Measurements from ENCODE around the gene CEP85L. TPM values are rescaled to one million over a fixed set of nuclear protein-coding genes. Genes with fewer than 3 reads are reported as not detected.

The CEP85L gene
- total RNA-seq, 1 donor from 2014 or later: 16.8 TPM

DNA sequence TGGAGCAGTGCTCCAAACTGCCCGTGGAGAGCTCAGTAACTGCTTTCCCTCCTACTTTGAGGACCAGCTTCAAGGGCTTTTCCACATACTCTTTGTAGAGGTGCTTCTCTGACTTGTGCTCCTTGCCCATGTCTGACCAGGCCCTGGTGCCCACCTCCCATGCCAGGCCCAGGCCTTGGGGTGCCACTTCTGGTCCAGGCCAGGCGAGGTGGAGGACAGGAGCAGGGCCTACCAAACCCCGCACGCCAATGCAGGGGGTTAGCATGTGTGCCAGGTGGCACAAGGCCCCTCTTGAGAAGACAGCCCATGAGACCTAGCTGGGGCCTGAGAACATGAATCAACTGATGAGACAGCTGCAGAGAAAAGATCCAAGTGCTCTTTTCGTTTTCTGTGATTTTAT is 150.3 kb downstream of the CEP85L start:
- peaks cover 26% of the 10 kb centered on the region for H3K36me3 Mint-ChIP-seq (ENCODE audit: low read depth)
- TF ChIP-seq, protein P1, sequence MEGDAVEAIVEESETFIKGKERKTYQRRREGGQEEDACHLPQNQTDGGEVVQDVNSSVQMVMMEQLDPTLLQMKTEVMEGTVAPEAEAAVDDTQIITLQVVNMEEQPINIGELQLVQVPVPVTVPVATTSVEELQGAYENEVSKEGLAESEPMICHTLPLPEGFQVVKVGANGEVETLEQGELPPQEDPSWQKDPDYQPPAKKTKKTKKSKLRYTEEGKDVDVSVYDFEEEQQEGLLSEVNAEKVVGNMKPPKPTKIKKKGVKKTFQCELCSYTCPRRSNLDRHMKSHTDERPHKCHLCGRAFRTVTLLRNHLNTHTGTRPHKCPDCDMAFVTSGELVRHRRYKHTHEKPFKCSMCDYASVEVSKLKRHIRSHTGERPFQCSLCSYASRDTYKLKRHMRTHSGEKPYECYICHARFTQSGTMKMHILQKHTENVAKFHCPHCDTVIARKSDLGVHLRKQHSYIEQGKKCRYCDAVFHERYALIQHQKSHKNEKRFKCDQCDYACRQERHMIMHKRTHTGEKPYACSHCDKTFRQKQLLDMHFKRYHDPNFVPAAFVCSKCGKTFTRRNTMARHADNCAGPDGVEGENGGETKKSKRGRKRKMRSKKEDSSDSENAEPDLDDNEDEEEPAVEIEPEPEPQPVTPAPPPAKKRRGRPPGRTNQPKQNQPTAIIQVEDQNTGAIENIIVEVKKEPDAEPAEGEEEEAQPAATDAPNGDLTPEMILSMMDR (conservative IDR thresholded peaks at IDR 0.05): no peak
- H3K4me3 Mint-ChIP-seq: no peak overlapping the region
- no peaks in the 10 kb centered on the region for H3K9me3 Mint-ChIP-seq
- no peak for DNase-seq (ENCODE audit: low read depth, low spot score)
- no peak overlapping the region for H3K27ac Mint-ChIP-seq (ENCODE audit: unreplicated experiment)
- no peaks in the 10 kb centered on the region for H3K27me3 Mint-ChIP-seq (ENCODE audit: low read depth)
- no peaks in the 10 kb centered on the region for H3K4me1 Mint-ChIP-seq

- Mint-ChIP-seq H3K4me3 (no peak overlapping the region), H3K4me1 (peaks cover 4% of the 10 kb centered on the region), H3K36me3 (ENCODE audit: low read depth) (peaks cover 28% of the 10 kb centered on the region), H3K27me3 (ENCODE audit: low read depth) (no peaks in the 10 kb centered on the region), H3K9me3 (no peaks in the 10 kb centered on the region), H3K27ac (ENCODE audit: unreplicated experiment) (no peak overlapping the region)
- no peak for DNase-seq (ENCODE audit: low read depth, low spot score)
- TF ChIP-seq, protein P1 (conservative IDR thresholded peaks at IDR 0.05): no peak
These were observed 151.0 kb downstream of the CEP85L start for GRCh38 chr6:118500130-118501015.

- Mint-ChIP-seq H3K4me3 (no peak overlapping the region), H3K36me3 (ENCODE audit: low read depth) (peaks cover 23% of the 10 kb centered on the region), H3K4me1 (peaks cover 9% of the 10 kb centered on the region), H3K27ac (ENCODE audit: unreplicated experiment) (no peak overlapping the region), H3K9me3 (no peaks in the 10 kb centered on the region), H3K27me3 (ENCODE audit: low read depth) (no peaks in the 10 kb centered on the region)
- TF ChIP-seq, protein P1 (conservative IDR thresholded peaks at IDR 0.05): no peak
- DNase-seq (ENCODE audit: low read depth, low spot score): no peak
These were observed 155.7 kb downstream of the CEP85L start for GRCh38 chr6:118495485-118496280.

DNA sequence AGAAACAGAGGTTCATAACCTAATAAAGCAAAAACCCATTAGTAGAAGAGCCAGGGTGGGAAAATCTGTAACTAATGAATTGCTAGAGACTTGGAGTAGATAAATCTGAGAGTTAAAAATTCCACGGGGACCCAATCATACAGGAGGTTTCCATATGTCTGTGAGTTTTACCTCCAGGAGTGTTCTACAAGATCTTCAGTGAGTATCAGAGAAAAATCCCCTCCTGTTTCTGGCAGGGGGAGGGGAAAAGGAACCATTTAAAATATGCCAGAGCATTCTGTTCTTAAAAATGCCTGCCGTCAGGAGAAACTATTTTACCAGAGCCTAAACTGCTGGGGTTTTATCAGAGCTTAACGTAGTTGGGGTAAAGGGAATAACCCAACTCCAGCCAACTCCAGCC is 157.3 kb downstream of the CEP85L start:
- Mint-ChIP-seq H3K27ac (ENCODE audit: unreplicated experiment) (no peak overlapping the region), H3K9me3 (peaks cover 13% of the 10 kb centered on the region), H3K36me3 (ENCODE audit: low read depth) (peaks cover 31% of the 10 kb centered on the region), H3K4me1 (peaks cover 9% of the 10 kb centered on the region), H3K4me3 (no peak overlapping the region), H3K27me3 (ENCODE audit: low read depth) (no peaks in the 10 kb centered on the region)
- no peak for DNase-seq (ENCODE audit: low read depth, low spot score)
- TF ChIP-seq, protein P1 (conservative IDR thresholded peaks at IDR 0.05): no peak

GRCh38 chr6:118489990-118490389 is 161.4 kb downstream of the CEP85L start:
- Mint-ChIP-seq H3K36me3 (ENCODE audit: low read depth) (peaks cover 50% of the 10 kb centered on the region), H3K27me3 (ENCODE audit: low read depth) (no peaks in the 10 kb centered on the region), H3K27ac (ENCODE audit: unreplicated experiment) (no peak overlapping the region), H3K4me3 (no peak overlapping the region), H3K4me1 (peaks cover 16% of the 10 kb centered on the region), H3K9me3 (peaks cover 24% of the 10 kb centered on the region)
- DNase-seq (ENCODE audit: low read depth, low spot score): no peak
- TF ChIP-seq, protein P1 (conservative IDR thresholded peaks at IDR 0.05): no peak
